Naive thymus-derived CD4-positive, alpha-beta T cell (primary cell): ENCODE data around the gene CPE. TPM values are rescaled to one million over a fixed set of nuclear protein-coding genes. Genes with fewer than 3 reads are reported as not detected.

Experiments used
- ATAC-seq: fragments of 150-1000 bp; cut with Tn5 transposase; 2 replicates; pipeline ENCODE4 v1.10.0; 2021; ENCODE audit warnings: mild to moderate bottlenecking, moderate library complexity
- CTCF ChIA-PET: fragments of 350-600 bp; sonication (Branson Sonifier 250); formaldehyde crosslinking; loops from one replicate; lab custom pipeline; 2021; ENCODE audit warnings: antibody characterized with exemption; lab: Charles Lee
- POLR2A ChIA-PET: fragments of 350-600 bp; sonication (Branson Sonifier 250); formaldehyde crosslinking; loops from one replicate; lab custom pipeline; 2021; ENCODE audit warnings: antibody characterized with exemption, inconsistent platforms; lab: Charles Lee
- DNase-seq, 9 donors: peaks; one replicate each; pipeline versions ENCODE4 v3.0.0 to v3.0.0-alpha.2; 2020 to 2022; ENCODE audit warnings: mixed read lengths in 1 of 9
- H3K27ac ChIP-seq: one replicate; pipeline ENCODE4 v1.7.0; 2013; ENCODE audit warnings: mild to moderate bottlenecking, low read depth, low read length, moderate library complexity
- H3K27me3 ChIP-seq, 2 donors: one replicate each; pipeline ENCODE4 v1.7.0; 2013; ENCODE audit warnings: low read length in 2 of 2, mild to moderate bottlenecking in 2 of 2, moderate library complexity in 2 of 2; ENCODE audit not compliant: control insufficient read depth in 2 of 2, insufficient read depth in 2 of 2
- H3K36me3 ChIP-seq, 3 experiments: 1 replicate in 2 of 3; 2 replicates in 1 of 3; pipeline ENCODE4 v1.7.0; 2013; ENCODE audit warnings: low read length in 3 of 3, mild to moderate bottlenecking in 3 of 3, moderate library complexity in 1 of 3; ENCODE audit not compliant: insufficient read depth in 3 of 3, control insufficient read depth in 2 of 3
- H3K4me1 ChIP-seq, 2 donors: one replicate each; pipeline ENCODE4 v1.7.0; 2013; ENCODE audit warnings: low read length in 2 of 2, mild to moderate bottlenecking in 2 of 2, moderate library complexity in 1 of 2; ENCODE audit not compliant: control insufficient read depth in 2 of 2, insufficient read depth in 2 of 2
- H3K4me3 ChIP-seq: 2 replicates; pipeline ENCODE4 v1.7.0; 2013; ENCODE audit warnings: mild to moderate bottlenecking, low read length
- H3K9me3 ChIP-seq, 3 experiments: 1 replicate in 2 of 3; 2 replicates in 1 of 3; pipeline ENCODE4 v1.7.0; 2013; ENCODE audit warnings: low read length in 3 of 3; ENCODE audit not compliant: control insufficient read depth in 2 of 3
- H3K27ac Mint-ChIP-seq, 9 donors: one replicate each; pipeline ENCODE4 v1.8.0; 2020 to 2022; ENCODE audit warnings: mixed read lengths in 9 of 9, mild to moderate bottlenecking in 8 of 9, moderate library complexity in 5 of 9, inconsistent platforms in 2 of 9
- H3K27me3 Mint-ChIP-seq, 5 donors: one replicate each; pipeline ENCODE4 v1.8.0; 2021 to 2022; ENCODE audit warnings: mixed read lengths in 5 of 5, mild to moderate bottlenecking in 1 of 5
- H3K36me3 Mint-ChIP-seq, 5 donors: one replicate each; pipeline ENCODE4 v1.8.0; 2020 to 2022; ENCODE audit warnings: mixed read lengths in 5 of 5, mild to moderate bottlenecking in 3 of 5, inconsistent platforms in 1 of 5
- H3K4me1 Mint-ChIP-seq, 7 donors: one replicate each; pipeline ENCODE4 v1.8.0; 2020 to 2022; ENCODE audit warnings: mixed read lengths in 7 of 7, mild to moderate bottlenecking in 3 of 7, inconsistent platforms in 1 of 7
- H3K4me3 Mint-ChIP-seq, 10 donors: one replicate each; pipeline ENCODE4 v1.8.0; 2020 to 2022; ENCODE audit warnings: mild to moderate bottlenecking in 10 of 10, mixed read lengths in 10 of 10, moderate library complexity in 6 of 10, inconsistent platforms in 2 of 10
- H3K9me3 Mint-ChIP-seq, 11 donors: one replicate each; pipeline ENCODE4 v1.8.0; 2020 to 2022; ENCODE audit warnings: mixed read lengths in 11 of 11, mild to moderate bottlenecking in 4 of 11, inconsistent platforms in 1 of 11, moderate library complexity in 1 of 11
- intact Hi-C, 2 donors: fragments of 100-400 bp; cut with micrococcal nuclease; formaldehyde crosslinking; loops; one replicate each; pipeline ENCODE4 v1.15.1; 2023
- polyA plus RNA-seq, 2 donors: library from polyadenylated mRNA; unstranded; fragments of 300-500 nt; fragmentation: Illumina TruSeq; gene quantifications; one replicate each; pipeline ENCODE4 v1.2.3, GENCODE V29; 2021
- total RNA-seq, 6 experiments: library from RNA in 5 of 6; stranded (reverse) in 5 of 6; gene quantifications; 1 replicate in 5 of 6; 2 replicates in 1 of 6; pipeline ENCODE4 v1.2.3 and lab custom pipeline; 2021 to 2026

The CPE gene
- total and polyA plus RNA-seq, 7 experiments from 2014 or later = 0.09 to 0.10 TPM; not detected in 5

DNA sequence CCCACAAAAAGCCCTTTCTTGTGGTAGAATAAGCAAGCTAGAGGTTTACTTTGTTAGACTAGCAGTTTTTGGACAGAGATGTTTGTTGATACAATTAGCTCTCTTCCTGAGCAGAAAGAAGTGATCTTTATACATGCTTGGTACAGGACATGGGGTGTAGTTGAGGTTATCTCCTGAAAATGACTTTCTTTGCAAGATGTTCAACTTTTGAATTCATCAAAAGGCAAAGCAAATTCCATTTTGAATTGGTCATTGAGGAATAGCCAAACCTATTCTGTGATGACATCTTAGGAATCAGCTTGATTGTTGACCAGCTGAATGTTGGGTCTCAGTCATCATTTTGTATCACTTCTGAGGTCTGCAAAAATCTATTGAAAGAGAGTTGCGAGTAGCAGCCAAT is 3.8 kb downstream of the CPE start:
- Histone ChIP-seq H3K4me3 (no peak overlapping the region), H3K27me3 (peaks cover 0 to 4% of the 10 kb centered on the region in 2 donors), H3K36me3 (no peaks in the 10 kb centered on the region), H3K4me1 (no peaks in the 10 kb centered on the region), H3K9me3 (no peaks in the 10 kb centered on the region), H3K27ac (no peak overlapping the region)
- ChIA-PET POLR2A (no interaction called here), CTCF (no interaction called here)
- intact Hi-C loops = no loop called here
- DNase-seq (no peak), ATAC-seq (no peak)
- Mint-ChIP-seq H3K27me3 (peaks cover 44 to 69% (median 46%) of the 10 kb centered on the region in 5 donors), H3K36me3 (peaks cover 0 to 3% (median 0%) of the 10 kb centered on the region in 5 donors), H3K4me1 (peaks cover 0 to 8% (median 4%) of the 10 kb centered on the region in 7 donors), H3K4me3 (no peak overlapping the region), H3K27ac (no peak overlapping the region), H3K9me3 (no peaks in the 10 kb centered on the region)

DNA sequence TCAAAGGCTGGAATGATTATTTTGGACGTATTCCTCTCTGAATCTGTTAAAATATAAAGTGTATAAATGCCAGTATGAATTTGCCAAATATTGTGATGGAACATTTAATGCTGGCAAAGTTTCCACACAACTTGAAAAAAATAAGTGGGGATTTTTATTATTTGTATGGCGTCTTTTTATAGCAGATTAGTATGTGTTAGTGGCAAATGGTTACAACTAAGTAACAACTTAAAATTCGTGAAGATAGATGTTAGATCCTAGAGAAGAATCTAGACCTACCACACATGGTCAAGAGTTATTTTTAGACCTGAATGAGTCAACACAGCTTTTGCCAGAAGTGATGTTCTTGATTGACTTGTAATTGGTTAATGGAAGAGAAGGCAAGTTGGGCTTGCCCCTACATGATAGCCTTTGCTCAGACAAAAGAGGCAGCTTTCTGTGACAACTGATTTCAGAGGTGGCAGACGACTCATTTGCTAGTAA is 4.8 kb downstream of the CPE start:
- H3K4me1 Mint-ChIP-seq = peaks cover 0 to 4% (median 2%) of the 10 kb centered on the region in 7 donors
- intact Hi-C loops = no loop called here
- Histone ChIP-seq H3K27me3 (no peaks in the 10 kb centered on the region), H3K4me3 (no peak overlapping the region), H3K27ac (no peak overlapping the region), H3K36me3 (no peaks in the 10 kb centered on the region), H3K4me1 (no peaks in the 10 kb centered on the region), H3K9me3 (no peaks in the 10 kb centered on the region)
- peaks cover 39 to 67% (median 45%) of the 10 kb centered on the region in 5 donors for H3K27me3 Mint-ChIP-seq
- ChIA-PET POLR2A (interaction anchor here (0.6 to 1.3 kb wide), 2 partner anchors 8 to 34 kb away, joined by 3 read pairs; no protein-coding TSS in a partner anchor), CTCF (no interaction called here)
- ATAC-seq (no peak), DNase-seq (no peak)
- peaks cover 0 to 3% (median 0%) of the 10 kb centered on the region in 5 donors for H3K36me3 Mint-ChIP-seq
- no peaks in the 10 kb centered on the region for H3K9me3 Mint-ChIP-seq
- no peak overlapping the region for H3K4me3 Mint-ChIP-seq
- no peak overlapping the region for H3K27ac Mint-ChIP-seq

DNA sequence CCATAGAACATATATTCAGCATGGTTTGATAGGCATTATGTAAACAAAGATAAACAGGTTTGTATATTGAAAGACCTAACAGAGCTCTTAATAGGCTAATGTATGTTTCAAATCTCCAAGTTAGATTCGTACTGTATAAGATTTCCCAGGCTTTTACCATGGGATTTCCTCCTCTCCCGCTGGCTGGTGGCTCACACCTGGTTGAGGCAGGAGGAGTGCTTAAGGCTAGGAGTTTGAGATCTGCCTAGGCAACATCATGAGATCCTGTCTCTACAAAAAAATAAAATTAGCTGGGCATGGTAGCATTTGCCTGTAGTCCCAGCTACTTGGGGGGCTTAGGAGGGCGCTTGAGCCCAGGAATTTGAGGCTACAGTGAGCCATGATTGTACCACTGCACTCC is 5.4 kb downstream of the CPE start:
- H3K4me1 ChIP-seq = no peaks in the 10 kb centered on the region
- H3K27me3 ChIP-seq = no peaks in the 10 kb centered on the region
- H3K27ac ChIP-seq = no peak overlapping the region
- Mint-ChIP-seq H3K9me3 (no peaks in the 10 kb centered on the region), H3K4me1 (no peaks in the 10 kb centered on the region), H3K36me3 (peaks cover 0 to 3% (median 0%) of the 10 kb centered on the region in 5 donors), H3K27me3 (peaks cover 34 to 65% (median 47%) of the 10 kb centered on the region in 5 donors), H3K4me3 (no peak overlapping the region), H3K27ac (no peak overlapping the region)
- DNase-seq = no peak
- H3K9me3 ChIP-seq = no peaks in the 10 kb centered on the region
- ChIA-PET POLR2A (interaction anchor here (0.6 to 1.3 kb wide), 2 partner anchors 8 to 33 kb away, joined by 3 read pairs; no protein-coding TSS in a partner anchor), CTCF (no interaction called here)
- H3K36me3 ChIP-seq = no peaks in the 10 kb centered on the region
- ATAC-seq = no peak
- intact Hi-C loops = no loop called here
- no peak overlapping the region for H3K4me3 ChIP-seq

DNA sequence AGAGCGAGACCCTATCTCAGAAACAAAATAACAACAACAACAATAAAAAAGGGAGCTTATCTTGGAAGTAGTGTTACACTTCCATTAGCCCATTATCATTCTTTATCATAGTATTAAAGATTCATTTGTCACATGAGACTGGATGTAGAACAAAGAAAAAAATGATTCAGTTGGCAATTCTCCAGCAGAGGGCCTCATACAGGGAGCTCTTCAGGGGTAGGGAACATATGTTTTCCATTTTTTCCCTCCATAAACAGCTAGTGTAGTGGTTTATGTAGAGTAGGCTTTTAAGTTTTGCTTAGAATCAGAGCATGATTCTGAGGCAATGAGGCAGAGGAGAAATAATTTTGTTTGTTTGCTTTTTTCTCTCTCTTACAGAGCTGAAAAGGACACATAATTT is 5.8 kb downstream of the CPE start:
- Histone ChIP-seq H3K9me3 (no peaks in the 10 kb centered on the region), H3K27ac (no peak overlapping the region), H3K4me3 (no peak overlapping the region), H3K36me3 (no peaks in the 10 kb centered on the region), H3K27me3 (no peaks in the 10 kb centered on the region), H3K4me1 (no peaks in the 10 kb centered on the region)
- H3K9me3 Mint-ChIP-seq = no peaks in the 10 kb centered on the region
- peaks cover 0 to 3% (median 0%) of the 10 kb centered on the region in 5 donors for H3K36me3 Mint-ChIP-seq
- no peak overlapping the region for H3K27ac Mint-ChIP-seq
- CTCF ChIA-PET = no interaction called here
- peaks cover 32 to 63% (median 46%) of the 10 kb centered on the region in 5 donors for H3K27me3 Mint-ChIP-seq
- no peak overlapping the region for H3K4me3 Mint-ChIP-seq
- intact Hi-C loops = no loop called here
- ATAC-seq (no peak), DNase-seq (no peak)
- no peaks in the 10 kb centered on the region for H3K4me1 Mint-ChIP-seq
- POLR2A ChIA-PET = interaction anchor here (0.6 to 1.3 kb wide), 2 partner anchors 9 to 33 kb away, joined by 3 read pairs; no protein-coding TSS in a partner anchor

DNA sequence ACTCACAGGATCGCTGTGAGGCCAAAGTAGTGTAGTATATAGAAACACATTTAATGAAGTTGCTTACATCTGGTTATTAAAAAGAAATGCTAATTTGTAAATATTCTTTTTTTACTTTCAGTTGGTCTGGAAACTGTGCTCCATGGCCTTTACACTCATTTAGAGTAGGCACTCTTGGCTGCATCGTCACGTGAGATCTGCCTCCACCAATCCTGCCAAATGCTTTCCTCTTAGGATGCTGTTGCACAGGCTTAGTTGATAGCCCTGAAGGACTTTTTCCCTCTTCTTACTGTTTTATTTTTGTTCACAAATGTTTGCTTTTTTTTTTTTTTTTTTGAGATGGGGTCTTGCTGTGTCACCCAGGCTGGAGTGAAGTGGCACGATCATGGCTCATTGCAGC is 6.3 kb downstream of the CPE start:
- no peaks in the 10 kb centered on the region for H3K27me3 ChIP-seq
- no peaks in the 10 kb centered on the region for H3K36me3 ChIP-seq
- Mint-ChIP-seq H3K36me3 (peaks cover 0 to 3% (median 0%) of the 10 kb centered on the region in 5 donors), H3K9me3 (no peaks in the 10 kb centered on the region), H3K4me3 (no peak overlapping the region), H3K27ac (no peak overlapping the region), H3K27me3 (peaks cover 27 to 63% (median 44%) of the 10 kb centered on the region in 5 donors), H3K4me1 (no peaks in the 10 kb centered on the region)
- no peak overlapping the region for H3K4me3 ChIP-seq
- intact Hi-C loops = no loop called here
- no peaks in the 10 kb centered on the region for H3K9me3 ChIP-seq
- no peak overlapping the region for H3K27ac ChIP-seq
- POLR2A ChIA-PET = interaction anchor here (1.3 kb wide), 1 partner anchor 9 kb away, joined by 3 read pairs; no protein-coding TSS in a partner anchor
- DNase-seq (no peak), ATAC-seq (no peak)
- no peaks in the 10 kb centered on the region for H3K4me1 ChIP-seq
- CTCF ChIA-PET = no interaction called here

DNA sequence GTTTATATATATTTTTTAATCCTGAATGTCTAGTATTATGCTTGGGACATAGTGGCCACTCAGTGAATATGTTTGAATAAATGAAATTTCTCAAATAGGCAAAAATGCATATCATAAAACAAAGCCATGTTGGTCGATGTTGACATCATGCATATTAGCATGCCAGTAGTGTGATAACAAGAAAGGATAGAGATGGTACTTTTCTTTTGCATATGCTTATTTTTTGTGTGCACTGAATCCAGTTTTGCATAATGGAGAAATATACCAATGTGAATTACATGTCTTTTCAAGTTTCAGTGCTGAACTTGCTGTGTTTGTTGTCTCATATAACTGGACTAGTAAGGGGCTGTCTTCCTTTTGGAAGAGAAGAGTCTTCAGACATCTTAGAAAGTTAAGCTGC is 7.5 kb downstream of the CPE start:
- Histone ChIP-seq H3K36me3 (no peaks in the 10 kb centered on the region), H3K4me1 (no peaks in the 10 kb centered on the region), H3K4me3 (no peak overlapping the region), H3K27ac (no peak overlapping the region), H3K27me3 (no peaks in the 10 kb centered on the region), H3K9me3 (no peaks in the 10 kb centered on the region)
- Mint-ChIP-seq H3K27me3 (peaks cover 15 to 62% (median 36%) of the 10 kb centered on the region in 5 donors), H3K9me3 (no peaks in the 10 kb centered on the region), H3K4me3 (no peak overlapping the region), H3K4me1 (no peaks in the 10 kb centered on the region), H3K36me3 (peaks cover 0 to 3% (median 0%) of the 10 kb centered on the region in 5 donors), H3K27ac (no peak overlapping the region)
- intact Hi-C loops = no loop called here
- no peak for DNase-seq
- no peak for ATAC-seq
- POLR2A ChIA-PET = no interaction called here
- CTCF ChIA-PET = no interaction called here

DNA sequence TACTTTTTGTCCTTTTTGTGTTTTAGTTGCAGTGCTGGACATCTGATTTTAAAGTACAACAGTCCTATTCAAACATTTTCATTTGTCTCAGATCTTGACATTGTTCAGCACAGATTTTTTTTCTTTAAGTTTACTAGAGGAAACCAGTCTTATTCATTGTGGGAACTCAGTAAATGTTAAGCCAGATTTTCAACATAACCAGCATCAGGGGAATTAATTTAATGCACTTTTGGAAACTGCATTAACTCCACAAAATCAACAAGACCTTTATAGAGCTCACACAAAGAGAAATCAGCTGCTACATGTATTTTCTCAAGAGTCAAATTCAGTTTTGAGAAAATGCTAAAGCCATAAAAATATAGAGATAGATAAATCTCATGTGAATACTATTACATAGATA is 9.9 kb downstream of the CPE start:
- Histone ChIP-seq H3K27ac (no peak overlapping the region), H3K36me3 (no peaks in the 10 kb centered on the region), H3K27me3 (no peaks in the 10 kb centered on the region), H3K4me3 (no peak overlapping the region), H3K4me1 (no peaks in the 10 kb centered on the region), H3K9me3 (no peaks in the 10 kb centered on the region)
- Mint-ChIP-seq H3K36me3 (no peaks in the 10 kb centered on the region), H3K4me1 (no peaks in the 10 kb centered on the region), H3K9me3 (no peaks in the 10 kb centered on the region), H3K27me3 (peaks cover 5 to 51% (median 26%) of the 10 kb centered on the region in 5 donors), H3K27ac (no peak overlapping the region), H3K4me3 (no peak overlapping the region)
- ChIA-PET POLR2A (no interaction called here), CTCF (no interaction called here)
- intact Hi-C loops = no loop called here
- no peak for DNase-seq
- no peak for ATAC-seq
